ENCODE measurements around the gene SBF2.
"Not testable (repeated sequence)": the region's sequence is repeated elsewhere in the genome, so short reads cannot be mapped to it uniquely, and the experiment has no call there.

Gene SBF2

DNA sequence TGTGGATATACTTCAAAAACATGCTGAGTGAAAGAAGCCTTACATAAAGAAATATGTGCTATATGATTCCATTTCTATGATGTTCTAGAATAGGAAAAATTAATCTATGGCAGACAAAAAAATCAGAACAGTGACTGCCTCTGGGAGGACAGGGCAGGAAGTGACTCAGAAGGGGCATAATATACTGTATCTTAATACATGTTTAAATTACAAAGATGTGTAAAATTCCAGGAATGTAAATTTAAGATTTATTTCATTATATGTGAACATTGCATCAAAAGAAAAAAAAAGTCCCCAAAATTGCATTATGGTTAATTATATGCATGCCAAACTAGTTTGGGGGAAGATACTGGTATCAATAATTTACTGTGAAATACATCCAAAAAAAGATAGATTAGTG is 32.2 kb downstream of the SBF2 start:
- no peak for DNase-seq

DNA sequence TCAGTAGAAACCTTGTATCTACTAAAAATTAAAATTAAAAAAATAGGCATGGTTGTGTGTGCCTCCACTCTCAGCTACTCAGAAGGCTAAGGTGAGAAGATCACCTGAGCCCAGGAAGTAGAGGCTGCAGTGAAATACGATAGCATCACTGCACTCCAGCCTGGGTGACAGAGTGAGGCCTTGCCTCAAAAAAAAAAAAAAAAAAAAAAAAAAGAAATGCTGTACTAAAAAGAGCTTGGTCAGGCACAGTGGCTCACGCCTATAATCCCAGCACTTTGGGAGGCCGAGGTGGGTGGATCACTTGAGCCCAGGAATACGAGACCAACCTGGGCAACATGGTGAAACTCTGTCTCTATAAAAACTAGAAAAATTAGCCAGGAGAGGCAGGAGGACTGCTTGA is 36.5 kb downstream of the SBF2 start:
- DNase-seq, result no peak

DNA sequence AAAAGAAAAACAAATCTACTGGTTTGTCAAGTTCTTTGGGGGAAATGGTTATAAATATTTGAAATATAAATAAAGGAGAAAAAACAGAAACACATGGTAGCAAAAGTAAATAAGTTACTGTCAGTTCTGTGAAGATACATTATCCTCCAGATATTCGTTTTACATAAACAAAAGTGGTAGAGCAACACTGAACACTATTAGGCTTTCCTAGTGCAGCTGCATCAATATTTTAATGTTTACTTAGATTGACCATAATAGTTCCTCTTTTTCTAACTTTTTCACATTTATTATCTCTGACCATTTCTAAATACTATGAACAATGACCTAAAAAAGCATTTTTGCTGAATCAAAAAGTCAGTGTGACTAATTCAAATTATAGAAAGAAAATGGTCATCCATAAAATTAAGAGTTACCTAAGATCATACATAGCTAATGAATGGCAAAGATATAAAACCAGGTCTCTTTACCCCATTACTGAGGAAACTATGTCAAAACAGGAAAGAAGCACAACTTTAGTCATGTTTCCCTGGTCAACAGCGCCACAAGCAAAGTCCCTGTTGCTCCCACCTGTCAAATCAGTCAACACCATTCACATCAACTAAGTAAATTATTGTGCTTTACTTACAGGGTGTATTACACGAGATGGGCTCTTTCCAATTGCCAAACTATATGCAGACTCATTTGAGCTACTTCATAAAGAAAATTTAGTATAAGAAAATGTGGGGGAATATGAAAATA is 38.5 kb downstream of the SBF2 start:
- no peak for DNase-seq

DNA sequence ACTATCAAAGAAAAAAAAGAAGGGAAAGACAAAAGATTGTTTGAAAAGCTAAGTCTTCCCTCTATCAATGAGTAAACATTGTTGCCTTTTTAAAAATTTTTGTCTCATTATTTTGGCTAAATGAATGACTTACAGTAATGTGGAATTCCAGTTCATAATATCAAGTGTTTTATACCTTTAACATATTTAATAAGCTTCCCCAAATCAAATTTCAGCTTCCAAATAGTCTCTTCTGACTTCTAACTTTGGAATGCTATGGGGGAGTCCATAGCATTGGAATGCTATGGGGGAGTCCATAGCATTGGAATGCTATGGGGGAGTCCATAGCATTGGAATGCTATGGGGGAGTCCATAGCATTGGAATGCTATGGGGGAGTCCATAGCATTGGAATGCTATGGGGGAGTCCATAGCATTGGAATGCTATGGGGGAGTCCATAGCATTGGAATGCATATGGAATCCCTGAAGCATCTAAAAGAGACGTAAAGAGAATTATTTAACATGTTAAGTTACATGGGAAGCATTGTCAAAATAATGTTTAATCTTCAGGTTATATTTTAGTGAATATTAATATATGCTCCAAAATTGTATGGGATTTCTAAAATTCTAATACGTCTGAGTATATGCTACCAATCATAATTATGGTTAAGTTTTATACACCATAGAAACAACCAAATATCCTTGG is 44.4 kb downstream of the SBF2 start:
- DNase-seq, result not testable (repeated sequence)

DNA sequence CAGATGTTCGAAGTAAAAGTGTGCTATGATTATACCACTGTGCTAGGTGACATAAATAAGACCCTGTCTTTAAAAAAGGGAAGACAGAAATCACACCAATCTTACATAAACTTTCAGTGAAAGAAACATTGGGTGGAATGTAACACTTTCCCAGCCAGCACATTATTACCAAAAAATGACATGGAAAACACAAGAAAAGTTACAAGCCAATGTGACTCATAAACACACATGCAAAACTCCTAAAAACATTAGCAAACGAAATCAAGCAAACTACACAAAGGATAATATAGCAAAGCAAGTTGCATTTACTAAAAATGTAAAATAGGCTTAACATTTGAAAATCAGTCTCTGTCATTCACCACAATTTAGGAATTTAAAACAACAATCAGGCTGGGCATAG is 47.0 kb downstream of the SBF2 start:
- no peak for DNase-seq

DNA sequence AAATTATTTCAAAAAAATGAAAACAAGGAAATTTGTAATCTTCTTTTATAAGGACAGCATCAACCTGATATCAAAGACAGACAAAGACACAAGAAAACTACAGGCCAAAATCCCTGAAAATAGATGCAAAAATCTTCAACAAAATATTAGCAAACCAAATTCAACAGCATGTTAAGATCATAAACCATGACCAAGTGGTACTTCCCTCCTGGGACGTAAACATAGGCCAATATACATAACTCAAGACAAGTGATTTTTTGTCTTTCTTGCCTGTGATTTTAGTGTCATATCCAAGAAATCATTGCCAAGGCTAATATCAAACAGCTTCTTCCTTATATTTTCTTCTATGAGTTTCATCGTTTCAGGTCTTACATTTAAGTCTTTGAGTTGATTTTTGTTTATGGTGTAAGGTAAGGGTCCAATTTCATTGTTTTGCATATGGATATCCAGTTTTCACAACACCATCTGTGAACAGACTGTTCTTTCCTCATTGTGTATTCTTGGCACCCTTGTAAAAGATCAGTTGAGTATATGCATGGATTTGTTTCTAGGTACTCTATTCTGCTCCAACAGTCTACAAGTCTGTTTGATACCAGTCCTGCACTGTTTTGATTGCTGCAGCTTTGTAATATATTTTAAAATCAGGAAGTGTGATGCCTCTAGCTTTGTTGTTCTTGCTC is 50.0 kb downstream of the SBF2 start:
- no peak for DNase-seq

DNA sequence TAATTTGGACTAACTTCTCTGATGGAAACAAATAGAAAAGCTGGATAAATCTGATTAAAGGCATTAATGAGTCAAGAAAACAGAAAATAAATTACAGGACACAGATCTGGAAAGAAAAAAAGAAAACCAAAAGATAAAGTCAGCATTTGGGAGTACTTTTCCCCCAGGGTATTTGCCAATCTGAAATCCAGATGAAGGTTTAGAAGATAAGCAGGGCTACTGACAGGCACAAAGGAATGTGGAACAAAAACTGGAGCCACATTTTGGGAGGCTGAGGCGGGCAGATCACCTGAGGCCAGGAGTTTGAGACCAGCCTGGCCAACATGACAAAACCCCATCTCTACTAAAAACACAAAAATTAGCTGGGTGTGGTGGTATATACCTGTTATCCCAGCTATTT is 57.2 kb downstream of the SBF2 start:
- no peak for DNase-seq

DNA sequence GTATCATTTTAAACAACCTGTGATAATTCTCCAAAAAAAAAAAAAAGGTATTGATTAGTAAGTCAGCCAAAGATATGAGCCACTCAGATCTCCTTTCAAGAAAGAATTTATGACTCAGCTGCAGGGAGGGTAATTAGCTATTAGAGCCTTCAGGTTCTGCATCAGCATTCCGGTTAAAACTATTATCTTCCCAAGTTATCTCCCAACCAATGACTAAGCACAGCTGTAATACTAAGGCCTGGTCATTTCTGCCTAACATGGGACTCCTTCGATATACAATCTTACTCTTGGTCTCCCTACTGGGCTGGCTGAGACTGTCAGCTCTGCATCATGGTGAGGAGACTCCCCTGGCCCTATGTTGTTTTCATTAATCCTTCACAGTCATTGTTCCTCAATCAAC is 60.4 kb downstream of the SBF2 start:
- DNase-seq, result no peak

DNA sequence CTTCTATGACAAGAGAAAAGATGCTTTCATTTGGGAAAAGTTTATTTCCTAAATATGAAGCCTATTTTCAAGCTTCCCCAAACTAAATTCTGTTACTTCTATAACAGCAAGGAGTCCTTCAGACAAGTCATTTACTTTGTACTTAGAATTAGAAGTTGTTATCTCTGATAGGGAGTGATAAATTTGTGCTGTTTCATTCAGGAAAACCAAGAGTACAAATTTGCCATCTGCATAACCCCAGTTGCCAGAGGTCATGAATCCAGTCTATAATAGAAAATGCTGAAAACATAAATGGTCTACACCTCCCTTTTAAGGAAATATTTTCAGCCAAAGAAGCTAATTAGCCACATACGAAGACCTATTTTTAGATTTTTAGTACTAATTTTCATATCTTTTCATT is 61.3 kb downstream of the SBF2 start:
- no peak for DNase-seq

DNA sequence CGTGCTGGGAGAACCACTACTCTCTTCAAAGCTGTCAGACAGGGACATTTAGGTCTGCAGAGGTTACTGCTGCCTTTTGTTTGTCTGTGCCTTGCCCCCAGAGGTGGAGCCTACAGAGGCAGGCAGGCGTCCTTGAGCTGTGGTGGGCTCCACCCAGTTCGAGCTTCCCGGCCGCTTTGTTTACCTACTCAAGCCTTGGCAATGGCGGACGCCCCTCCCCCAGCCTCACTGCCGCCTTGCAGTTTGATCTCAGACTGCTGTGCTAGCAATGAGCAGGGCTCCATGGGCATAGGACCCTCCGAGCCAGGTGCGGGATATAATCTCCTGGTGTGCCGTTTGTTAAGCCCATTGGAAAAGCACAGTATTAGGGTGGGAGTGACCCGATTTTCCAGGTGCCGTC is 62.2 kb downstream of the SBF2 start:
- DNase-seq, result not testable (repeated sequence)

DNA sequence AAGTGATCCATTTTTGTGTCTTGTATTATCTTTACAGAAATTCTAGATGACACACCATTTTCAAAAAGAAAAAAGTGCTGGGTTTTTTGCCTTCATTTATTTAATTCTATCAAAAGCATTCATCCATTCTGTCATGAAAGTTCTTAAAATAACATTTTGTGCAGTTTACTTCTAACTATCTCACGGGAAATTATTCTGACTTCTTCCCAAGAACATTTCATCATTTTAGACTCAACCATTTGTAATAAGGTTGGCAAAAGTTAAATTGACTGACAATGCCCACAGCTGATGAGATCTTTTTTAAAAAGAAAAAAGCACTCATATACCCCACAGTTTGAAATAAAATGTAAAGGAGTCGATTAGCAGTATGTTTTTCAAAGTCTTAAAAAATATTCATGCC is 68.5 kb downstream of the SBF2 start:
- no peak for DNase-seq

DNA sequence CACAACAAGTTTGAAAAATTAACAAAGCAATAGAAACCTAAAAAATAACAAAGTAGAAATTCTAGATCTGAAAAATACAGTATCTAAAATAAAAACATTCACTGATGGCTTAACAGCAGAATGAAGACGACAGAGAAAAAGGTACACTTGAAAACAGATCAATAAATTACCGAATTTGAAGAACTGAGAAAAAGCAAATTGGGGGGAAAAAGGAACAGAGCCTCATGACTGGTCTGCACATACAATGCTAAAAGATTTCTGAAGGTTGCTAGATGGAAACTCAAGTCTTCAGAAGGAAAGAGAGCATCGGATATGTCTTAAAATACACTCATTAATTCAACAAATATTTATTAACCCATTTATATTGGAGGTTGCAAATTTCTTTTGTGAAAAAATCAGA is 71.6 kb downstream of the SBF2 start:
- DNase-seq, result no peak

DNA sequence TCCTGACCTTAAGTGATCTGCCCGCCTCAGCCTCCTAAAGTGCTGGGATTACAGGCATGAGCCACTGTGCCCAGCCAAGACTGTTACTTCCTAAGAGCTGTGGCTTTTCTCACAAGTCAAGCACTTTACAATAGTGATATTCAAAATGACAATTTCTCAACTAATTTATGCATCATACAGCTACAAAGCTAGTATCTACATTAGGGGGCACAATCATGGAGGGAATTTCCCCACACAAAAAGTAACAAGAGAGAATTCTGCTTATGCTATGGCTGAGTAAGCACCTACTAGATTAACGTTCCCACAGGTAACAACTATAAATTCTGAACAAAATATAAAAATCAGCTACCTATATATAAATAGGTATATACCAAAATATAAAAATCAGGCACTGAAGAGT is 72.7 kb downstream of the SBF2 start:
- no peak for DNase-seq

DNA sequence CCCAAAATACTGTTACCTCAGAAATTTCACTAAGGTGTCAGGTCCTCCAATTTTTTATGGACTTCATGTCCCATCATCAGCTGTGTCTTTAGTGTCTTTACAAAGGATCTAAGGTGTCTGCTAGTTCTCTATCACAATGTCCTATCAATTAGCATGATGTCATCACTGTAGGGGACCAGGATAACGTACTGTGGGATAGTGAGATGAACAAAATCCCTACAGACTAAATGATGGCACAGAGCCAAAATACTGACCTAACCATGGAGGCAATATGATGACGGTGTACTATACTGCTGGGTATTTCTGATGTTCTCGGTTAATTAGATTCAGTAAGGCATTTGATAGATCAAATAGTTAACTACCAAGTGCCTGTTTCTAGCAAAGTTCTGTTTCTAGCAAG is 82.5 kb downstream of the SBF2 start:
- no peak for DNase-seq

DNA sequence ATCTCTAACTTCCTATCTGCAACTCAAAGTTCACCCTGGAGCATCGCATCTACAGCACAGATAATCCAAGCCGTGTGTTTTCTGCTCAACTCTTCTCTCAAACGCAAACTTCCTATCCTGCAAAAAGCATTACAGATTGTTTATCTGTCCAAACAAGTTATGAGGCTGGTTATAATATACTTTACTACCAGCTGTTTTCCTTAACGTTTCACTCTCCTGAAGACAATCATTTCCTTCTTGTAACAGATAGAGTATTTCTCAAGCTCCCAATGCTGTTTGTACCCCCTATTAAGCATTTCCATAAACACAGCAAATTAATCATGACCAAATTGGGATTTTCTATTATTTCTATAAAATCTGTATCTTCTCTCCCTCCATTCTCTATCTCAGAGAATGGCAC is 84.7 kb downstream of the SBF2 start:
- no peak for DNase-seq

DNA sequence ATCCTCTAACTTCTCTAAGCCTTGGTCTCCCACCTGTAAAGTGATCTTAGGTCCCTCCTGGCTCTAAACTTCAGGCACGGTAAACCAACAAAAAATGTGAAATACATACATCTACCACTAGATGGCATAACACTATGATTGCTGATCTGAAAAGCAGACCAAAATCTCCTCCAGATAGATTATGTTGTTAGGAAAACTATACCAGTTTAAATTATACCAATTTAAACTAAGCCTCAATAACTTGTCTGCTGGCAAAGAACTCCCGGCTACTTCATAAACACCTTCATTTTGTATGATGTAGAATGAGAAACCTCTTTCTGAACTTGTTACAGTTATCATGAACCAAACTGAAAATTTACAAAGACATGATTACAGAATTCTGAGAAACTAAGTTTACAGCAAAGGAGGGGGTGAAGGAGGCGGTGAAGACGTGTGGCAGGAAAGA is 85.9 kb downstream of the SBF2 start:
- DNase-seq, result no peak

DNA sequence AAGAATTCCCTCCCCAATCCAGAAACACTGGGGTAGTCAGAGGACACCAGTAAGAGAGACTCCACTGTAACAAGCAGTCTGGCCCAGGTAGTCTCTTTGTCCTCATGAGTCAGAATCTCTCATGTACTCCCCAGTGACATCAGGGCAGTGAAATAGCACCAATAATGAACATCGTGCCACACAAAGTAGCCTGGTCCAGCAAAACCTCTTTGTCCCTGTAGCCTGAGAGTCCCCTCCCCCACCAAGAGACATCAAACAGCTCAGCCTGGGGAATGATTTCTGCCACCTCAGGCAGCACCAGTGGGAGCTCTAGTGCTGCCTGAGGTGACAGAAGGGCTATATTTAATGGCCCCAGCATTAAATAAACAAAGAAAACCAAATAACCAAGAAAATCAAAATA is 88.1 kb downstream of the SBF2 start:
- no peak for DNase-seq

DNA sequence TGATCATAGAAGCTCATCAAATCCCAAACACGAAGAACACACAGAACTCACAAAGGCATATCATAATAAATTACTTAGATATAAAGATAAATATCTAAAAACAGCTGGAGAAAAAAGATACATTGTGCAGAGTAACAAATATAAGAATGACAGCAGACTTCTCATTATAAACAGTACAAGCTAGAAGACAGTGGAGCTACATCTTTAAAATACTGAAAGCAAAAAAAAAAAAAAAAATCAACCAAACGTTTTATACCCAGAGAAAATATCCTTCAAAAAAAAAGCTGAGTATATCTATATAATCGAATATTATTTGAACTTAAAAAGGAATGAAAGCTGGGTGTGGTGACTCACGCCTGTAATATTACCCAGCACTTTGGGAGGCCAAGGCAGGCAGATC is 90.0 kb downstream of the SBF2 start:
- no peak for DNase-seq

DNA sequence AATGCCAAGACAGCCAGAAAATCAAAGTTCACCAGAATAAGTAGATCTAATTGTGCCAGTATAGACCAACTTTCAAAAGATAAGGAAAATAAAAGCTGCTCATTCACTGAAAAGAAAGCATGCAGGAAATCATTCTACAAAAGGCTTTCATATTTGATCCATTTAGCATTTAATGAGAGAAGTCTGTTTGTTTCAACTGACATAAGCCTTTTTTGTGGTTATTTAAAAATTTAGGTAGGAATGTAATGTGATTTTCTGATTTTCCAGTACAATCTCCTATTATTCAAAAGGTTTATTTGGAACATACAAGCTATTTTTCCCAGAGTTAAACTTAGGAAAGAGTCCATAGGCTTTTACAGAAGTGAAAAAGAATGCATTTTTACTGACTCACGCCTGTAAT is 92.7 kb downstream of the SBF2 start:
- no peak for DNase-seq

DNA sequence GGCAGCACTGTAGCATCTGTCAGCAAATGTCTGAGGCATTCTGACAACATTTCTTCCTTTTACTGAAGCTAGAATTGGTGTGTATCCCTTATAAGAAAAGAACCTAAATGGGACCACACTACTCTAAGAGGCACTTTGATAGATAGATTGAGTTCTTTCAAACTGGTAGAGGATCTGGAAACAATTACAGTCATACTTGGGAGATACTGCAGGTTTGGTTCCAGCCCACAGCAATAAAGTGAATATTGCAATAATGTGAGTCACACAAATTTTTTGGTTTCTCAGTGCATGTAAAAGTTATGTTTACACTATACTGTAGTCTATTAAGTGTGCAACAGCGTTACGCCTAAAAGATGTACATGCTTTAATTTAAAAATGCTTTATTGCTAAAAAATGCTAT is 96.9 kb downstream of the SBF2 start:
- no peak for DNase-seq

DNA sequence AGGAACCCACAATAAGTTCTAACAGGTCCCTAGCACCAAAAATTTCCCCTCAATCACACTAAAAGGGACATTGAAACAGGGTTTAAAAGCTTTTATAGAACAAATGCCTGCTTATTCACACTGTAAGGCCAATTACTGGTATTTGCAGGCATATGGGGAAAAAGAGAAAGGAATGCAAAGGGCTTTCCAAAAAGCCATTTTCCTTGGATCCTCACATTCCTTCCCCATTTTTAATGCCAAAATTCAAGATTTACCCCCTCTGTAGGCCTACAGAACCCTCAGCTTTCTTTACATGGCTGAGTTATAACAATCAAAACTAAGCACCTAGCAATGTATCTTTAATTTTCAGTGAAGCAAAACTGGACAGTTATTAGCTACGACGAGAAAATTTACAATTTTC is 102.0 kb downstream of the SBF2 start:
- no peak for DNase-seq

DNA sequence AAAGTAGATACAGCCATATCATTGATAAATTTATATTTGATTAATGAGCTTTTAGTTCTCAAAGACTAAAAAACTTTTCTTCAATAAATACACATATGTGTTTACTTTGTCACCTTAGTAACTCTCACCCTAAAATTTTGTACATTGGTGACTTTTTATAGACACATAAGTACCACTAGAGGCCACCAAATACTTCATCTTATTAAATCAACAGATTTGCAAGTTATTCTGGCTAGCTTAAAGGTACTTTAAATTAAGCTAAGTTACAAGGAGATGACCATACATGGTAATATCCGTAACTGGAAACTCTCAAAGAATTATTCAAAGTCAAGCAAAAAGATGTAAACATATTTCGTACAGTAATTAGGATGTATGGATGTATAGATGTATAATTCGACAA is 112.2 kb downstream of the SBF2 start:
- no peak for DNase-seq

DNA sequence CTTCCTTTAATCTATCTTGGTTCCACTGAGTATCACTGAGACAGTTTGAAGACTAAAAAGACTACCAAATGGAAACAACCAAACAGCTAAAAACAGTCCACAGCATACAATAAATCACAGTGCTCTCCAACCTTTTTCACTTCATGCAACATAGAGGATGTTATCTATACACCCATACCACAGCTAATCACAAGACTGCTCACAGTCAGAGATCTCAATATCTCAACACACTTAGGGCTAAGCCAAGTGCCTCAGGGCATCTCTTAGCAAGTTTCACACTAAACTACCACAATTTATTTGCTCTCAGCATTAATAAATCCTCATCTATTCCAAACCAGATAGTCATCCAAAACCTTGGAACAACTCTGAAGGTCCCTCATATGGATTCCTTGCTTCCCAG is 129.4 kb downstream of the SBF2 start:
- no peak for DNase-seq

DNA sequence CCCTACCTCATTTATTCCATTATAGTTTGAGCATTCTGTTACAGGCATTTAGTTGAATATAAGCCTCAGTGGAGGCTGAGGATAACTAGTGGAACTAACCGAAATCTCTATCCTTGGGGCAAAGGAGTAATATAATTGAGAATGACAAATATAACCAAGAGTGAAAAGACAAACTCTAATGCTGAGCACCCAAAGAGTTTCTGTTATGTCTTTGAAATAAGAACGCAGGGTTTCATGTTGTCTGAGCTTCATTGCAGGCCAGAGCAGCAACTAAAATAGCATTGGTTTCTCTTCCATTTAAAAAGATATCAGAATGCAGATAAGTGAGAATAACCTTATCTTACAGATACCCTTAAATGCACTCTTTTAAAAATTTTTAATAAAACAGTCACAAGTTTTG is 131.8 kb downstream of the SBF2 start:
- DNase-seq, result no peak
